Activated CD8-positive, alpha-beta T cell treated with anti-CD3 and anti-CD28 coated beads for 36 hours (primary cell): ENCODE data around the gene OR4D1. TPM values are rescaled to one million over a fixed set of nuclear protein-coding genes. Genes with fewer than 3 reads are reported as not detected.

Experiments used
- ATAC-seq: fragments of 200-7000 bp; cut with Tn5 transposase; one replicate; pipeline ENCODE4 v1.10.0; 2021; ENCODE audit warnings: mild to moderate bottlenecking, moderate library complexity
- CTCF ChIA-PET: fragments of 350-600 bp; sonication (Branson Sonifier 250); formaldehyde crosslinking; loops from one replicate; lab custom pipeline; 2021; ENCODE audit warnings: antibody characterized with exemption; lab: Charles Lee
- POLR2A ChIA-PET: fragments of 350-600 bp; sonication (Branson Sonifier 250); formaldehyde crosslinking; loops from one replicate; lab custom pipeline; 2021; ENCODE audit warnings: antibody characterized with exemption; lab: Charles Lee
- DNase-seq: peaks from one replicate; pipeline ENCODE4 v3.0.0-alpha.2; 2020
- H3K27ac Mint-ChIP-seq: one replicate; pipeline ENCODE4 v1.8.0; 2021; ENCODE audit warnings: mild to moderate bottlenecking, mixed read lengths
- H3K27me3 Mint-ChIP-seq: one replicate; pipeline ENCODE4 v1.8.0; 2021; ENCODE audit warnings: mixed read lengths
- H3K36me3 Mint-ChIP-seq: one replicate; pipeline ENCODE4 v1.8.0; 2021; ENCODE audit warnings: low read depth, mixed read lengths
- H3K4me1 Mint-ChIP-seq: one replicate; pipeline ENCODE4 v1.8.0; 2021; ENCODE audit warnings: low read depth, mixed read lengths
- H3K4me3 Mint-ChIP-seq: one replicate; pipeline ENCODE4 v1.8.0; 2021; ENCODE audit warnings: mild to moderate bottlenecking, moderate library complexity, mixed read lengths
- H3K9me3 Mint-ChIP-seq: one replicate; pipeline ENCODE4 v1.8.0; 2021; ENCODE audit warnings: mixed read lengths
- CTCF ChIP-seq: fragments of 200-600 bp; IDR thresholded peaks from one replicate; pipeline ENCODE4 v1.8.0; 2022; ENCODE audit warnings: antibody characterized with exemption, mild to moderate bottlenecking
- intact Hi-C: fragments of 100-400 bp; cut with micrococcal nuclease; formaldehyde crosslinking; loops from one replicate; pipeline ENCODE4 v1.10.0; 2022
- total RNA-seq, 2 experiments: library from RNA; stranded (reverse); gene quantifications; one replicate each; pipeline ENCODE4 v1.2.3, GENCODE V29; 2021

Gene OR4D1
- total RNA-seq, 2 experiments from 2014 or later = 0.22 to 0.25 TPM

- intact Hi-C loops = no loop called here
- Mint-ChIP-seq H3K4me3 (no peak overlapping the region), H3K27me3 (peaks cover 6% of the 10 kb centered on the region), H3K36me3 (no peaks in the 10 kb centered on the region), H3K4me1 (no peaks in the 10 kb centered on the region), H3K27ac (no peak overlapping the region), H3K9me3 (no peaks in the 10 kb centered on the region)
- POLR2A ChIA-PET = no interaction called here
- ATAC-seq (no peak), DNase-seq (no peak)
- no peak for TF ChIP-seq CTCF
- CTCF ChIA-PET = interaction anchor here (1.4 to 3.0 kb wide), 2 partner anchors 9 to 19 kb away, joined by 6 to 16 read pairs; no protein-coding TSS in a partner anchor
These were observed 43.2 kb downstream of the OR4D1 start for GRCh38 chr17:58191241-58191896.

GRCh38 chr17:58192612-58193011 is 44.4 kb downstream of the OR4D1 start, which contains the start of gene EPX:
Gene EPX (plus strand): TSS chr17:58192726. CDS start chr17:58192847, 121 bp downstream.
- Mint-ChIP-seq H3K4me3 (no peak within 1 kb of the TSS), H3K4me1 (no peaks in the 10 kb centered on the region), H3K36me3 (no peaks in the 10 kb centered on the region), H3K9me3 (no peaks in the 10 kb centered on the region), H3K27ac (no peak within 1 kb of the TSS), H3K27me3 (peaks cover 6% of the 10 kb centered on the region)
- intact Hi-C loops = no loop called here
- ATAC-seq (no peak), DNase-seq (no peak)
- POLR2A ChIA-PET = no interaction called here
- CTCF ChIA-PET = interaction anchor here (0.6 kb wide), 1 partner anchor 8 kb away, joined by 3 read pairs; no protein-coding TSS in a partner anchor
- no peak for TF ChIP-seq CTCF

DNA sequence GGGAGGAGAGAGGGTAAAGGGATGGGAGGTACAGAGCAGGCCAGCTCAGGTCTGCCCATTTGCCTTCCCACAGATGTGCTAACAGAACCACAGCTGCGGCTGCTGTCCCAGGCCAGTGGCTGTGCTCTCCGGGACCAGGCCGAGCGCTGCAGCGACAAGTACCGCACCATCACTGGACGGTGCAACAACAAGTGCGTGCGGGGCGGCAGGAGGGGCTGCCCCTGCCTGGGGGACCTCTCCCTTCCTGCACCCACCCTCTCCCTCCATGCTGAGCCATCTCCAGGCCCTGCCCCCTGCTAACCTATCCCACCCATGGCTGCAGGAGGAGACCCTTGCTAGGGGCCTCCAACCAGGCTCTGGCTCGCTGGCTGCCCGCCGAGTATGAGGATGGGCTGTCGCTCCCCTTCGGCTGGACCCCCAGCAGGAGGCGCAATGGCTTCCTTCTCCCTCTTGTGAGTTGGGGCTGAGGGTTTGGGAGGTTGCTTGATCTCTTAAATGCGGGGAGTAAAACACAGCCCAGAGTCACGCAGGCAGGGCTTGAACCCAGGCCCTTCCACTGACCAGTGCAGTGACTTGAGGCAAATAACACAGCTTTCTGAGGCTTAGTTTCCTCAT is 45.6 kb downstream of the OR4D1 start:
- H3K36me3 Mint-ChIP-seq = no peaks in the 10 kb centered on the region
- DNase-seq (no peak), ATAC-seq (no peak)
- H3K4me1 Mint-ChIP-seq = no peaks in the 10 kb centered on the region
- peaks cover 6% of the 10 kb centered on the region for H3K27me3 Mint-ChIP-seq
- H3K9me3 Mint-ChIP-seq = no peaks in the 10 kb centered on the region
- H3K27ac Mint-ChIP-seq = no peak overlapping the region
- ChIA-PET POLR2A (no interaction called here), CTCF (interaction anchor here (0.7 to 1.4 kb wide), 2 partner anchors 21 to 22 kb away, joined by 3 to 5 read pairs; no protein-coding TSS in a partner anchor)
- H3K4me3 Mint-ChIP-seq = no peak overlapping the region
- intact Hi-C loops = no loop called here
- no peak for TF ChIP-seq CTCF

GRCh38 chr17:58195518-58196123 is 47.4 kb downstream of the OR4D1 start:
- CTCF ChIA-PET = interaction anchor here (1.2 kb wide), 1 partner anchor 38 kb away, joined by 3 read pairs; no protein-coding TSS in a partner anchor
- TF ChIP-seq CTCF = no peak
- Mint-ChIP-seq H3K27ac (no peak overlapping the region), H3K4me1 (no peaks in the 10 kb centered on the region), H3K27me3 (no peaks in the 10 kb centered on the region), H3K36me3 (no peaks in the 10 kb centered on the region), H3K9me3 (no peaks in the 10 kb centered on the region), H3K4me3 (no peak overlapping the region)
- intact Hi-C loops = no loop called here
- POLR2A ChIA-PET = no interaction called here
- ATAC-seq (no peak), DNase-seq (no peak)

GRCh38 chr17:58196610-58197009 is 48.4 kb downstream of the OR4D1 start:
- TF ChIP-seq CTCF = no peak
- ATAC-seq (no peak), DNase-seq (no peak)
- Mint-ChIP-seq H3K36me3 (no peaks in the 10 kb centered on the region), H3K27ac (no peak overlapping the region), H3K27me3 (no peaks in the 10 kb centered on the region), H3K9me3 (no peaks in the 10 kb centered on the region), H3K4me3 (no peak overlapping the region), H3K4me1 (no peaks in the 10 kb centered on the region)
- intact Hi-C loops = no loop called here
- ChIA-PET CTCF (no interaction called here), POLR2A (no interaction called here)
